Cortex of kidney (tissue), 1 donor: Measurements from ENCODE around the gene ADAMTS14.

ENCODE experiments used
- DNase-seq: peaks from one replicate; lab custom pipeline; 2025; lab: John Stamatoyannopoulos, UW

The ADAMTS14 gene

GRCh38 chr10:70695241-70696030 lies 23.1 kb downstream of the ADAMTS14 start:
- no peak for DNase-seq

DNA sequence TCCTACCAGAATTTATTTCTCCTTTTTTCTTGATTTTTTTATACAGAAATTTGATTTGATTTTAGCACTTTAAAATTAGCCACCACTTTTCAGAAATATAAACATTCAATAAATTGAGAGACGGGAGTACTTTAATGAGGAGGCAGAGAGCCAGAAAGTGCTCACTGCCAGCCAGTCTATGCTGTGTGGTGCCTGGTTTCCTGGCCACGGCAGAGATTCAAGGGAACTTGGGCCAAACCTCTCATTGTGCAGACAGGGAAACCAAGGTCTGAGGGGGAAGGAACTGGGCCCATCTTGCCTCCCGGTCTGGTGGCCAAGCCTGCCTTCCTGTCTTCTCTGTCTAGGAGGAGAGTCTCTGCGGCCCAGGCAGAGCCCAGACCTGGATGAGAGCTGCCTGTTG lies 25.9 kb downstream of the ADAMTS14 start:
- DNase-seq = no peak

DNA sequence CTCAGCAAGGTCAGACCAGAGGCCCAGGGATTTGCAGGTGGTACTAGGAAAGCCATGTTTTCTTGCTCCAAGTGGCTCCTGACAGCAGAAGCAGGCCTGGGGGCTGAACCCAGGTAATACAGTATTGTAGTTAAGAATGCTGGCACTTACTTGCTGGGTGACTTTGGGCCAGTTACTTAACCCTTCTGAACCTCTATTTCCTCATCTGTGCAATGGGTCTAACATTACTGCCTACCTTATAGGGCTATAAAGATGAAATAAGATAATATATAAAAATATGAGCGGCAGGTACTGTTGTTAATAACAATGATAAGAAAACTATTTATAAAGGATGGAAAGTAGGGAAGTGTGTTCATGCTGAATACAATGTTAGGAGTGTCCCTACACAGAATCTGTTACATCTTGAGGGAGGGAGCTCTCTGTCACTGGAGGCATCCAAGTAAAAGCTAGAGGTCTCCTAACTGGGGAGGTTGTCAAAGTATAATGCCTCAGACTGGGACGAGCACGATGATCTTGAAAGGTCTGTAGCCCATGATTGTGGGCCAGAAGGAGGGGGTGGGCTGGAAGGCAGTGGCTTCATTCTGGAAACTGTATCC lies 26.9 kb downstream of the ADAMTS14 start:
- no peak for DNase-seq

DNA sequence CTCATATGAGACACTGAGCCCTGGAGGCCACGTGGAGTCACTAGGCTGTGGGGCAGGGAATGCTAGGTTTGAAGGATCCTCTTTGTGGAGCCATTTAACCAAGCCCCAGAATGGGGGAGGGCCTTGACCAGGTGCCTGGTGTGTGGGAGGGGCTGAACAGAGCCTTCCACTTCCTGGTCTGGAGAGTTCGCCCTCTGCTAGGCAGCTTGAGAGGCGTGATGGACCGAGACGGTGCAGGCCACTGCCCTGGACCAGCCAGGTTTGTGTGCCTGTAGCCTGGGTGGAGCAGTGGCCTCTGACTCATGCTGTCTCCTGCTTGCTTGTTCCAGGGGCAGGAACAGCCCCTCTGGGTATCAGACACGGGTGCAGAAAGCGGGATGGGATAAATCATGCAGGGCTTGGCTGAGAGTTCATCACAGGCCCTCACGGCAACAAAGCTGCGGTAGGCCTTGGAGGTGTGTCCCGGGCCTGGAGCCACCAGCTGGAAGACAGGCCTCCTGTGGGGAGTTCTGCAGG lies 27.4 kb downstream of the ADAMTS14 start:
- DNase-seq = no peak

GRCh38 chr10:70702190-70702763 lies 30.0 kb downstream of the ADAMTS14 start:
- DNase-seq = no peak

- DNase-seq = no peak
Measured at GRCh38 chr10:70704211-70704610, 31.9 kb downstream of the ADAMTS14 start.

GRCh38 chr10:70705121-70705861 lies 33.0 kb downstream of the ADAMTS14 start:
- no peak for DNase-seq

DNA sequence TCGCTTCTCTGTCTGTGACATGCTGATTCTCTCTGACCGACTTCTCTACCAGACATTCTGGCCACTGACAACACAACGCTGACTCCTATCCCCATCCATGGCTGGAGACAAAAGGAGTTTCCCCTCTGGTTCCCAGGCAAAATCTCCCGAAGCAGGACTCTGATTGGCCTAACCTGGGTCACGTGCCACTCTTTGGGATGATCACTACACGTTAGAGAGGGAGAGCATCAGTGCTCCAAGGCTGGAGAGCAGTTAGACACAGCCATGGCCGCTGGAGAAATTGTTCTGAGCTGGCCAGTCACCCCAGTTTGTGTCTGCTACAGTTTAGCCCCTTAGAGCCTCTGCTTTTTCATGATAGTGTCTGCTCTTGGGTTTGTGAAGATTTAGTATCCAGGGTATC lies 38.9 kb downstream of the ADAMTS14 start:
- no peak for DNase-seq

DNA sequence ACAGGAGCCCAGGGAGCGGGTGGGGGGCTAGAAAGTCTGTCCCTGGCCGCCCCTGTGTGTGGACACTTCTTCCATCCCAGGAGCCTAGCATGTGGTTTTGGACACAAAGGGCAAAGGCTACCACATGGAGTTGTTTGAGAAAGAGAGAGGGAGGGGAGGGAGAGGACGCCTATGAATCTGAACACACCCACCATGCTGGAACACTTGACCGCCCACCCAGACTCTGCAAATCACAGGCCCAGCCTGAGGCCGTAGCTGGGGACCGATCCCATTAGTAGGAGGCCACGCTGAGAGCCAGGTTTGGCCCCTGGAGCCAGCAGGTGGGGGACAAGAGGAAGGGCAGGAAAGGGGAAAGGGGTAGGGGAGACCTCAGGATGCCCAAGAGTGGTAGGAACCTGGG lies 39.6 kb downstream of the ADAMTS14 start:
- no peak for DNase-seq

DNA sequence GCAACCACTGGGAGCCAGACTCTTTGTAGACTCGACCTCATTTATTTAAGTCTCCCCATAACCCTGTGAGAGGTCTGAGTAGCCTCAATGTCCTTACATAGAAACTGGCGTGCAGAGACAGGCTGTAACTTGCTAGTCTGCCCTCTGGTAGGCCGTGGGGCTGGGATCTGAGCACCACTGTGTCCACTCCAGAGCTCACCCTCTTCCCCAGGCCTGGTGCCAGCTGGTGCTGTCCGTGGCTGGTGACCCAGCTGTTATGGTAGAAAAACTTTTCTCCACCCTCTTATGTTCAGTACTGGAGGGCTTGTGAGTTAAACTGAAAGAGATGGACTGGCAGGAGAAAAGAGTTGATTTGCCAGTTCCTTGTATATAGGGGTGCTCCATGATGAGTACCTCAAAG lies 41.9 kb downstream of the ADAMTS14 start:
- DNase-seq = no peak

DNA sequence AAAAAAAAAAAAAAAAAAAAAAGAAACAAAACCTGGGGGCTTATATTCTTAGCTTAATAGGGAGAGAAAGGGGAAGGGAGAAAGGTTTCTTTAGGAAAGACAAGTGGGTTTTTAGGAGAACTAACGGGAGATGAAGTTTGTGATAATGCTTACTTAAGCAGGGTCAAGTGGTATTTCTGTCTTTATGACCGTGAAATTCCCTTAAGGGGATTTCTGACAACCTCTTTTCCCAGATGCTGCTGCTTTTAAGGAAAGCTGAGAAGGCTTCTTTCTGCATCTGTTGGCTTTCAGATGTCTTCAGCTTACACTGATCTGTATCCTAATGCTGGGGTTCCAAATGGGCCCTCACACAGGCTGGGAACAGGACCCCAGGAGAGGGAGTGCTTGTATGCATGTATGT lies 42.6 kb downstream of the ADAMTS14 start:
- no peak for DNase-seq

DNA sequence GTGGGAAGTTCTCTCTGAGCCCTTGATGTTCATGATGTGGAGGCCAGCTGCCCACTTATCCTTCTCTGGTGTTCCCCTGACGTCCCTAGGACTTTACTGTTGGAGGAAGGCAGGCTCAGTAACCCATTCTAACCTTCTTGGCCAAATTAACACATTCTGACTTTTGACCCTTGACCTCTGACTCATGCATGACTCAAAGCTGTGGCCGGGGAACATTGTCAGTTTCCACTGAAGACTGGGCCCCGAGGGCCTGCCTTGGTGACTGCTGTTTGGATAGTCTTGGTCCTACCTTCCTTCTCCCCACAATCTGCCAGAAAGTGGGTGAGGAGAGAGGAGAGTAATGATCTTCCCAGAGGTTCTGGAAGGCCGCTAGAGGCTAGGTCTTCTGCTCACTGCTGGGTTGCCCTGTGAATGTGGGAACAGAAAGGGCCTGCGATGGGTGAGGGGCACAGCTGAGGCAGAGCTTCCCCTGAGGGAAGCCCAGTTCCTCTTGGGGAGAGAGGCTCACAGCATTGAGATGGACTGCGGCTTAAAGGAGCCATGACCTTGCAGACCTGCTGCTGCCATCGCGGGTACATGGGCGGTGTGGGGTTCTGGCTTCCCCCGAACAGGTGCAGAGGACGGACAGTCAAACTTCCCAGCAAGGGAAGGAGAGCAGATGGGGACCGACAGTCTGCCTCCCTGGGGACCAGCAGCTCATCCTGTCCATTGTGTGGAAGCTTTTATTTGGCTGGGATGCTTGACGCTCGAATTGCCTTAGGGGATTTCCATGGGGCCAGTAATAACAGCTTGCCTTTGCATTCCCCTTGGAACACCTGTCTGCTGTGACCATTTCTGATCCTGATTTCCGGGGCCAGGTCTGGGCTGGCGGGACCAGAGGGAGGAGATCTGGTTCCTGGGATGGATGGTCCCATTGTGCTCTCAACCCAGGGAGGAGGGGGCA lies 43.8 kb downstream of the ADAMTS14 start:
- DNase-seq = no peak

DNA sequence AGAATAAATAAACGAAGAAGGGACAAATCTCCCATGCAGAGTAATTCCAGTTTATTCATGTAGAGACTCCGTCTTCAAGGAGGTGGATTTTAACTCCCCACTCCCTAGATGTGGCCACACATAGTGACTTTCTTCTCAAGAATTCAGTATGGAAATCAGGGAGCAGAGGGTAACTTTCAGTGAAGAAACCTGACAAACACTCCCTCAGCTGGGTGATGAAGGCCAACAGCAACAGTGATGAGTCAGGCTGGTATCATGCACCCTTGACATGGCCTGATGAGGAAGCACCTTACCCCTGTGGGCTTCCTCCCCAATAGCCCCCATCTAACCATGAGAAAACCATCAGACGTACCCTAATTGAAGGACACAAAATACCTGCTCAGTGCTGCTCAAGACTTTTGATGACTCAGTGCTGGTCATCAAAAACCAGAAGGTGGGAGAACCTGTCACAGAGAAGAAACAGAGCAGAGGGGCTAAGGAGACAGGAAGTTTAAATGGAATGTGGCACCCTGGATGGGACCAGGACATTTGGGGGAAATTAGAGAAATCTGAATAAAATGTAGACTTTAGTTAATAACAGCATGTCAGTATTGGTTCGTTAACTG lies 50.6 kb downstream of the ADAMTS14 start:
- no peak for DNase-seq

DNA sequence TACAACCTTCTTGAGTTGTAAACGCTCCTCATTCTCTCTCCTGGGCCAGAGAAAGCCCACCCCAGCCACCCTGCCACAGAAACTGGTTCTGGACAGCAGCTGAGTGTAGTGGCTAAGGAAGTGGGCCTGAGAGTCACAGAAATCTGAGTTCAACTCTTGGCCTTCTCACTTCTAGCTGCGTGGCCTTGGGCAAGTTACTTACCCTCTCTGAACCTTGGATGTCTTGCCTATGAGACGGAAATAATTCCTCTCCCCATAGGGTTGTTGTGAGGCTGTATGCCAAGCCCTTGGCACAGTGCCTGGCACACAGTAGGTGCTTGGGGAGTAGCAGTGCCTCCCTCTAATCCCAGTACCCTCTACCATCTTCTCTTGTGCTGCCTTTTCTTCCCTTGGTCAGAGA lies 51.5 kb downstream of the ADAMTS14 start:
- DNase-seq = no peak

DNA sequence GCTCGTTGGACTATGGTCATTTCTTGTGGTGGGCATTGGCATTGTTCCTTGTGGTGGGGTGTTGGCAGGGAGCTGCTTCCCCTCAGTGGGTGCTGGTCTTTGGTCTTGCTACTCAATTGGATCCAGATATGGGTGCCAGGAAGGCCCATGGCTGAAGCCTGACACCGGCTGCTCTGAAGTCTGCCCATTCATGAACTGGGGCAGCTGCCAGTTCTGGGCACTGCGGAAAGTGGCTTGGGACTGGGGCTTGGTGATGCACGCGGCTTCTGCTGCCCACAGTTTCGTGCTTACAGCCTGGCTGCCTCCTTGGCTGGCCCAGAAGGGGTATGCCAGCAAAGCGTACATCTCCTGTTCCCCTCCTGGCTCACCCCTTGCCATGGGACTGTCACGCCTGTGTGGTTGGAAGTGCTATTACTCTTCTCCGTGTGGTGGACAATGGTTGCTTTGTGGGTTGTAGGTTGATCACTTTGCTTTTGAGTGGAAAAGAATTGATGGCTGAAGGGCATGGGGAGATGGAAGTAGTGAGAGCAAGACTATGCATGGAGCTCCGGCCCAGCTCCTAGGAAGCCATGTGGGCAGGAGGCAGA lies 54.7 kb downstream of the ADAMTS14 start:
- DNase-seq = no peak

GRCh38 chr10:70728328-70728727 lies 56.0 kb downstream of the ADAMTS14 start:
- DNase-seq = no peak

- DNase-seq = no peak
Measured at GRCh38 chr10:70729763-70730357, 57.6 kb downstream of the ADAMTS14 start.

DNA sequence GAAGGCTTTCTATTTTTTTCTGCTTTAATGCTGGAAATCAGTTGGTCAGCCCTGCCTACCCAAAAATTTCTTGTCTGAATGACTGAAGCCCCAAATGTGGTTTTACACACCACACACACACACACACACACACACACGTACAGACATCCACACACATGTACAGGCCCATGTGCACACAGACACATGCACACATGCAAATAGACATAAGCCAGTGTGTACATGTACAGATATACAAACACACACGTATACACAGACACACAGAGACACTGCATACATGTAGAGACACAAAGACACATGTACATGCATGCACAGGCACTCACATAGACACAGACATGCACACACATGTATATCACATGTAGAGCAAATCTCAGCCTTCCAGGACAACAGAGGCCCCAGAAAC lies 58.6 kb downstream of the ADAMTS14 start:
- DNase-seq = no peak

GRCh38 chr10:70732569-70732968 lies 60.3 kb downstream of the ADAMTS14 start:
- no peak for DNase-seq

DNA sequence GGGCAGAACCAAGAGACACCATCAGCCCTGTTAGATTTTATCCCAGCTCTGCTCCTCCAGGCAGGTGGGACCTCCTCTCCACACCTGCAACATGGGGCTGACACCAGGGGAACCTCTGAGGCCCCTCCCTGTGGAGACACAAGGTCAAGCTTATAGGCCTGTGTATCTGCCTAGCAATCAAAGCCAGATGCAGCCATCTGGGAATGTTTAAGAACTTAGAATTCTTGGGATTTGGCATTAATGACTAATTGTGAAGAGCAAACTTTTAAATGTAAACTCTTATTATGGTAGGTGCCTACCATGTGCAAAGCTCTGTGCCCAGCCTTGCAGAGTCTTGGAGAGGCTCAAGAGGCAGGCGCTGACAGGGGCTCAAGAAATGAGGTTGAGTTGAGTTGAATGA lies 60.7 kb downstream of the ADAMTS14 start:
- DNase-seq = no peak
